Esophagus squamous epithelium (tissue), 4 donors: ENCODE data around the gene STYX.

ENCODE experiments used
- CTCF ChIP-seq, 6 experiments: fragments of 450-650 bp in 4 of 6; fragments of 200-600 bp in 2 of 6; sonication (generic) in 2 of 6; IDR thresholded peaks; one replicate each; pipeline ENCODE4 v1.5.1; 2016 to 2019; ENCODE audit warnings: antibody characterized with exemption in 6 of 6, mild to moderate bottlenecking in 4 of 6, moderate library complexity in 4 of 6
- POLR2A ChIP-seq, 4 donors: fragments of 450-650 bp; IDR thresholded peaks; one replicate each; pipeline ENCODE4 v1.6.1; 2017; ENCODE audit warnings: antibody characterized with exemption in 4 of 4, mild to moderate bottlenecking in 4 of 4, moderate library complexity in 3 of 4

DNA sequence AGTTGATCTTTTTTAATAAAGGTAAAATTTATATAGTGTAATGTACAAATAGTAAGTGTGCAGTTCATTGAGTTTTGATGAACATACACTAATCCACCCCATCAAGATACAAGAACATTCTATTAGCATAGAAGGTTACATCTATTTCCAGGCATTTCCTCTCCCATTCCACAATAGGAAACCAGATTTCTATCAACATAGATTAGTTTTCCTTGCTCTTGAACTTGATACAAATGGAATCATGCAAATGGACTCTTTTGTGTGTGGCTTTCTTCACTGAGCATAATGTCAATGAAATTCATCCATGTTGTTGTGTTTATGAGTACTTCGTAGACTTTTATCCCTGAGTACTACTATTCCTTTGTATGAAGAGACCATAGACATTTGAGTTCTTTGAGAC lies 10.8 kb downstream of the STYX start:
- TF ChIP-seq CTCF (IDR thresholded peaks at IDR 0.05) (no peak), POLR2A (IDR thresholded peaks at IDR 0.05) (no peak)
